Keratinocyte (primary cell): ENCODE results near the gene DUSP2.

ENCODE experiments used
- CTCF ChIP-seq, 3 experiments: IDR thresholded peaks in 1 of 3; conservative IDR thresholded peaks in 1 of 3; optimal IDR thresholded peaks in 1 of 3; 2 replicates in 2 of 3; 3 replicates in 1 of 3; pipeline versions ENCODE3 to v1.5.1; 2011; ENCODE audit warnings: low read length in 3 of 3, mild to moderate bottlenecking in 3 of 3, moderate library complexity in 2 of 3, control low read depth in 1 of 3, inconsistent platforms in 1 of 3; ENCODE audit not compliant: insufficient read depth in 2 of 3; ENCODE audit errors: extremely low read depth in 1 of 3
- EZH2 ChIP-seq: IDR thresholded peaks from one replicate; pipeline ENCODE4 v1.6.1; 2012; ENCODE audit warnings: inconsistent platforms, mild to moderate bottlenecking, low read length, moderate library complexity

DNA sequence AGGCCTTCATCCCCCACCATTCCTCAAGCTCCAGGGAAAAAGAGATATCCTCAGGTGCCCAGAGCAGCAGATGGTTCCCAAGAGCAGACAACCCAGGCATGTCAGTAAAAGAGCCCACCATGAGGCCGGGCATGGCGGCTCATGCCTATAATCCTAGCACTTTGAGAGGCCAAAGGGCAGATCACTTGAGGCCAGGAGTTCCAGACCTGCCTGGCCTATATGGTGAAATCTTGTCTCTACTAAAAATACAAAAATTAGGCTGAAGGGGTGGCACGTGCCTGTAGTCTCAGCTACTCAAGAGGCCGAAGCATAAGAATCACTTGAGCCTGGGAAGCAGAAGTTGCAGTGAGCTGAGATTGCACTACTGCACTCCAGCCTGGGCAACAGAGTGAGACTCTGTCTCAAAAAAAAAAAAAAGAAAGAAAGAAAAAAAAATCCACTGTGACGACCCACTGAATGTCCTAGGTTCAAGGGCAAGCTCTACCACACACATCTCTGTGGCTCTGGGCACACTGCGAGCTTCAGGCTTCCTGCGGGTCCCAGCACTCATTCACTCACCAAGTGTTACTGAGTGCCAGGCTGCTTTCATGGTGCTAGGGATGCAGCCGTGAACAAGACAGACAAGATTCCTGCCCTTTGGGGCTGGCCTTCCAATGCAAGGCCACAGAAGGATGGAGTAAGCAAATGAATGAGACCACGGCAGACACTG, 6.5 kb upstream of the DUSP2 start:
- TF ChIP-seq CTCF (optimal IDR thresholded peaks at IDR 0.05 in 1 of 3, IDR thresholded peaks at IDR 0.05 in 1 of 3, conservative IDR thresholded peaks at IDR 0.05 in 1 of 3; ENCODE audit: extremely low read depth in 1 of 3, insufficient read depth in 2 of 3, low read length in 3 of 3) (no peak), EZH2 (no peak)
